GM12892 (cell line): ENCODE data around the gene CDH13.

Experiments
- DNase-seq: peaks from one replicate; pipeline ENCODE4 v3.0.0; 2011; ENCODE audit not compliant: insufficient read length
- FAIRE-seq: peaks from 2 replicates; lab custom pipeline; 2011; peaks lifted over from hg19 to GRCh38; lab: Jason Lieb, UNC
- POLR2A ChIP-seq: IDR thresholded peaks from 2 replicates; pipeline ENCODE4 v1.6.1; 2011; ENCODE audit warnings: low read depth, low read length, control low read depth
- POLR2AphosphoS5 ChIP-seq: IDR thresholded peaks from 2 replicates; pipeline ENCODE4 v1.6.1; 2011; ENCODE audit warnings: low read depth, low read length, control low read depth
- TAF1 ChIP-seq: IDR thresholded peaks from 2 replicates; pipeline ENCODE4 v1.6.1; 2011; ENCODE audit warnings: low read depth, mild to moderate bottlenecking, control low read depth, low read length, borderline replicate concordance

CDH13 gene

GRCh38 chr16:83085660-83086059 is 458.9 kb downstream of the CDH13 start:
- DNase-seq (no peak), FAIRE-seq (no peak)
- TF ChIP-seq POLR2AphosphoS5: no peak
- TF ChIP-seq POLR2A: no peak
- TF ChIP-seq TAF1: no peak

GRCh38 chr16:83095941-83096692 is 469.3 kb downstream of the CDH13 start:
- FAIRE-seq: no peak

DNA sequence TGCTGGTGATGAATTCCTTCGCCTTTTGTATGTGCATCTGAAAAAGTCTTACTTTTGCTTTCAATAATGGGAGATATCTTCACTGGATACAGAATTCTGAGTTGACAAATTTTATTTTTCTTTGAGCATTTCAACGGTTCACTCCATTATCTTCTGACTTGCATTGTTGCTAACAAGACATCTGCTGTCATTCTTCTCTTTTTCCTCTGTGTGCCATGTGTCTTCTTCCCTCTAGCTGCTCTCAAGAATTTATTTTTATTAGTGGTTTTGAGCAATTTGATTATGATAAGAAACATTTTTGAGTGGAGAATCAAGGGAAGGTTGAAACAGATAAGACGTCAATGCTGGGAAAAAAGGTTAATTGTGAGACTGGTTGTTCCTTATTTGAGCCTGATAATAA is 471.8 kb downstream of the CDH13 start:
- FAIRE-seq (no peak), DNase-seq (no peak)
- TF ChIP-seq POLR2A (no peak), POLR2AphosphoS5 (no peak), TAF1 (no peak)

More at GRCh38 chr16:83095941-83096692, 469.3 kb downstream of the CDH13 start:
- no peak for DNase-seq
- TF ChIP-seq POLR2A (no peak), POLR2AphosphoS5 (no peak), TAF1 (no peak)

DNA sequence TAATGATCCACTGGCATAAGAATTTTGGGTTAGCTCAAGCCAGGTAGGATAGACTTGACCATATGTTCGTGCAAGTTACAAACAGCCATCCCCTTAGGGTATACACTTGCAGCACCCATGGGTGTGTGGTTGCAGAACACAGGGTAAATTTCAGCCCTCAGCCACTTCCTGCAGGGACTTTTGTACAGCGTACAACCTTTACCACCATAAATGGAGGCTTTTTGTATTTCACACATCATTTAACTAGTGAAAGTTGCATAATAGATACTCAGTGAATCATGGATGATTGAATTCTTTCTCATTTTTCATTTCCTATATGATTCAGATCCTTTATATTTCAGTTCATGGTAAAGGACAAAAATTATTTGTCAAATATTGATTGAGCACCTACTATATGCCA is 473.9 kb downstream of the CDH13 start:
- TF ChIP-seq POLR2AphosphoS5: no peak
- no peak for TF ChIP-seq POLR2A
- no peak for TF ChIP-seq TAF1
- FAIRE-seq: no peak
- no peak for DNase-seq

DNA sequence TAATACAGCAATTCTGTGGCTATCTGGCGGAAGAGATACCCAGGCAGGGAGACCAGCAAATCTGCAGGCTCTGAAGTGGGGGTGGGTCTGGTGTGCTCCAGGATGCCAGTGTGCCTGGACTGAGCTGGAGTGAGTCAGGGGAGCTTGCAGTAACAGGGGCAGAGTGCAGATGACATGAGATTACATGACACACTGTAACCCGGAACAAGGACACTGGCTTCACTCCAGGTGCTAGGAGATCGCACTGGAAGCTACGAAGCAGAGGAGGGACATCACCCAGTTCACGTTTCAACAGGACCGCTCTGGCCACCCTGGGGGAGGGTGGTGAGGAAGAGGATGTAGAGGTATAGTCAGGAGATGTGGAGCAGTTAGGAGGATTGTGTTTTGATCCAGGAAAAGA is 475.6 kb downstream of the CDH13 start:
- DNase-seq: no peak
- no peak for FAIRE-seq

DNA sequence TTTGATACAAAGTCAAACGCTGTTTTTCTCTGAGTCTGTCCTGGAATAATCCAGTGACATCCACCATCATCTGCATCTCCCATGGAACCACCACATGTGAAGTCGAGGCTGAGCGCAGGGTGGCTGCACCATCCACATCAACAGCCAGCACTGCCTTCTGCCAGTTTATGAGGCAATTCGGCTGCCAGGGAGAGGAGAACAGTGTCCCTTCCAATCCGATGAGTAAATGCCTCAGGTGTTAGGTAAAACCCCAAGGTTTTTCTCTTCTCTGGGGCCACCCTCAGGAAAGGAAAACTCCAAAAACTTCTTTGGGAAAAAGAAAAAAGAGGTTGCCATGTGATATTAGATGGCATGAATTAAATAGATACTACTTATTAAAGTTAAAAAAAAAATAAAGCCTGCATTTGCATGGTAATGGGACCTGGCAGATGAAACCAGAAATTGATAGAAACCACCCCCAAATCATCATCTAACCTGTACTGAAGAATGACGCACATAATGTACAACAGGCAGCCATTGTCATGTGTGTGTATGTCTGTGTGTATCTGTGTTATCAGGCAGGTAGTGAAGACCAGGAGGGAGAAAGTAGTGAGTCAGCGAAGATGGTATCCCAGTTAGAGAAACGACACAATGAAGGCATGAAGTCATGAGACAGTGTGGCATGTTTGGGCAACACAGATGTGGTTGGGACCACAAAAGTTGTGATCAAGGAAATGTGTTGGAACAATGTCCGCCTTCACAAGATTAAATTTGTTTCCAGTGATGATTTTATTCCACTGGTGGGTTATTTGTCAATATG is 478.7 kb downstream of the CDH13 start:
- TF ChIP-seq POLR2A (no peak), POLR2AphosphoS5 (no peak), TAF1 (no peak)
- no peak for DNase-seq
- no peak for FAIRE-seq

More for the DNA sequence above, 475.6 kb downstream of the CDH13 start:
- no peak for TF ChIP-seq POLR2A
- no peak for TF ChIP-seq POLR2AphosphoS5
- no peak for TF ChIP-seq TAF1

DNA sequence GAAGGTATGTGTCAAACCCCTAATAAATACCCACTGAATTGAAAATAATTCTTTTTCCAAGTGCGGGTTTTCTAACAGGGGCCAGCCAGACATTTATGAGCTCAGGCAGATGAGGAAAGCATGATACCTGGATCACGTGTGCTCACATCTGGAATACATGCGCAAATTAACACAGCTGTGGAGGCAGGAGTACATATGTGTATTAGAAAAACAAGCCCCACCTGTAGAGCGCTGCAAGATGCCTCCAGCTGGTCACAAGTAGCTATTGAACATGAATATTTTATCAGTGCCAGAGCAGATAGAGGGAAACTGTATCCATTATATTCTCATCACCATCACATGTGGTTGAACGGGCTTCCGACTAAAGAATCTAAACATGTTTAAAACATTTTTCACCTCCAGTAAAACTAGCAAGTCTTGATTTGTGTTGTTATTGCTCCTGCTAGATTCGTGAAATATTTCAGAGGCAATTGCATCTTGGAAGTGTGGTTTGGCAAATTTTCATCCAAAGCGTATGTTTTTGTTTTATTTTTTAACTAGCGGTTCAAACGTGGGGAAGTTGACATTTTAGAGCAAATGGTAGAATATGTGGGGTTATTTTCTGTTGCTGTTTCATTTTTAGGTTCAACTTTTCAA is 482.8 kb downstream of the CDH13 start:
- DNase-seq: no peak
- no peak for FAIRE-seq
- TF ChIP-seq POLR2AphosphoS5: no peak
- no peak for TF ChIP-seq TAF1
- TF ChIP-seq POLR2A: no peak

DNA sequence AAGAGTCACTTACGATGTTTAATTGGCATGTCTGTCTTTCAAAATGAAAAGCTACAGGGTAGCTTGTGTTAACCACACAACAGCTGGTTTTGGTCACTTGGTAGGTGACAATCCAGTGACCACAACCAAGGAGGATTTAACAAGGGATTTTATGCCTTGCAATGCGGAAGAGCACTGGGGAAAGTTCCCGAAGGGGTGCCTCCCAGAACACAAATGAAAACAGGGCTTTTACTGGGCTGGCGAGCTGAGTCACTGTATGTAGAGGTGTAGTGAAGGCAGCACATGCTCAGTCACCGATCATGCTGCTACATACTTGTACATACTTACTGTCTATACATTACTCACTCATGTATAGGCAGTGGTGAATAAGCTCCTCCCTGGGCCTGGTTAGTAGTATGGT is 483.5 kb downstream of the CDH13 start:
- no peak for FAIRE-seq
- DNase-seq: no peak
- no peak for TF ChIP-seq TAF1
- TF ChIP-seq POLR2A: no peak
- no peak for TF ChIP-seq POLR2AphosphoS5

- DNase-seq (no peak), FAIRE-seq (no peak)
- TF ChIP-seq POLR2A (no peak), TAF1 (no peak), POLR2AphosphoS5 (no peak)
Observed at GRCh38 chr16:83113317-83113716, 486.5 kb downstream of the CDH13 start.

- TF ChIP-seq POLR2AphosphoS5 (no peak), TAF1 (no peak), POLR2A (no peak)
- FAIRE-seq: no peak
- DNase-seq: no peak
Observed at GRCh38 chr16:83113811-83114210, 487.0 kb downstream of the CDH13 start.
